Vagina (tissue), 2 donors: Measurements from ENCODE around the gene SLC44A3. TPM values are rescaled to one million over a fixed set of nuclear protein-coding genes. Genes with fewer than 3 reads are reported as not detected.

ENCODE experiments used
- DNase-seq, 2 donors: peaks; one replicate each; pipeline ENCODE4 v3.0.0-alpha.2; 2017; ENCODE audit errors: extremely low spot score in 2 of 2
- H3K27ac ChIP-seq: fragments of 200-600 bp; sonication (generic); one replicate; pipeline ENCODE4 v1.5.1; 2019
- H3K27me3 ChIP-seq: fragments of 200-600 bp; sonication (generic); one replicate; pipeline ENCODE4 v1.5.1; 2019
- H3K36me3 ChIP-seq, 2 donors: fragments of 200-600 bp; sonication (generic); one replicate each; pipeline ENCODE4 v1.5.1; 2017 to 2019
- H3K4me1 ChIP-seq: fragments of 200-600 bp; sonication (generic); one replicate; pipeline ENCODE4 v1.5.1; 2019
- H3K4me3 ChIP-seq, 2 donors: fragments of 200-600 bp; sonication (generic); 1 replicate in 1 of 2; 2 replicates in 1 of 2; pipeline ENCODE4 v1.5.1; 2016 to 2019
- H3K9me3 ChIP-seq: fragments of 200-600 bp; sonication (generic); one replicate; pipeline ENCODE4 v1.5.1; 2019
- POLR2A ChIP-seq, 2 donors: fragments of 450-650 bp; IDR thresholded peaks; one replicate each; pipeline ENCODE4 v1.6.1; 2017; ENCODE audit warnings: antibody characterized with exemption in 2 of 2, mild to moderate bottlenecking in 2 of 2, moderate library complexity in 2 of 2
- POLR2AphosphoS5 ChIP-seq, 2 donors: sonication (generic); formaldehyde crosslinking; IDR thresholded peaks; one replicate each; pipeline ENCODE4 v1.9.0; 2017; ENCODE audit warnings: antibody characterized with exemption in 2 of 2, mild to moderate bottlenecking in 2 of 2, low read depth in 1 of 2; ENCODE audit not compliant: insufficient read depth in 1 of 2
- intact Hi-C: fragments of 100-400 bp; cut with DNase I; formaldehyde crosslinking; loops from one replicate; pipeline ENCODE4 v1.15.1; 2023
- total RNA-seq: library from RNA; depleted of rRNA; stranded (reverse); fragments of >200 nt; gene quantifications from one replicate; pipeline ENCODE4 v1.2.3, GENCODE V29; 2016
- TF ChIP-seq, protein P1 (sequence below), 3 experiments: fragments of 450-650 bp in 2 of 3; fragments of 200-600 bp in 1 of 3; sonication (generic) in 1 of 3; IDR thresholded peaks; one replicate each; pipeline ENCODE4 v1.5.1; 2017 to 2019; ENCODE audit warnings: antibody characterized with exemption in 3 of 3, mild to moderate bottlenecking in 2 of 3, moderate library complexity in 2 of 3

The SLC44A3 gene
- total RNA-seq, 1 donor from 2014 or later: 6.6 TPM

DNA sequence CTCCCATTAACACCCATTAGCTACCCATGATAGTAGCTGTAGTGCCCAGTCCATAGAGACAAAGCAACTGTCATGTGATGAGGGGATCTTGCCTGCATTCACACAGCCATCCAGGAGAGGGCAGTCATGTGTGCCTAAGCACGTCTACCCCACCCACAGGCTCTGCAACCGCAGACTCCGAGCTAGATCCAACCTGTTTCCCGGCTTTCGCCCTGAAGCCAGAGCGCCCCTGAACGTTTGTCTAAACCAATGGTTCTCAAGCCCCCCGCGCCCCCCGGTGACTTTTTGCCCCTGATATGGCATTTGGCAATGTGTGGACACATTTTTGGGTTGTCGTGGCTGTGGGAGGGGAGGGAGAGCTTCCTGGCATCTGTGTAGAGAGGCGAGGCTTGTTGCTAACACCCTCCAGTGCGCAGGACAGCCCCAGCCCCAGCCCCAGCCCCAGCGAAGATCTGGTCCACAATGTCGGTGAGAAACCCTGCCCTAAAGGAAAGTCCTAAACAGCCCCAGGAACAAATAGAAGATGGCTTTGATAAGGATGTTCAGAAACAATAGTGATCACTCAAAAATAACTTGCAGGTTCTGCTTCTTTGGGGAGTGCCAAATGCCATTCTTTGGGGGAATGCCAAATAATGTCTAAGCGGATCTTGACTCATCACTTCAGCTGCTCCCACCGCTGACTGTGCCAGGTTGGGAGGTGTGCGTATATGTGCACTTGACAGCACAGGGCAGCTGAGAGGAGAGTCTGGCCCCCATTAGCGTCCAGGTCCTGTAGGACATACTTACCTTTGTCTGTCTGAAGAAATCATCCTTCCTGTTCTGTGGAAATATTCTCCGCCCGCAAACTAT, 34.5 kb downstream of the SLC44A3 start:
- peak overlapping the region; percentile 41 to 57 for H3K4me3 ChIP-seq
- H3K27me3 ChIP-seq: no peaks in the 10 kb centered on the region
- intact Hi-C loops: loop anchor here (2.0 kb wide), 1 partner anchor 188 kb away; no protein-coding TSS in a partner anchor
- H3K36me3 ChIP-seq: no peaks in the 10 kb centered on the region
- H3K9me3 ChIP-seq: no peaks in the 10 kb centered on the region
- peak overlapping the region; percentile 85 for H3K27ac ChIP-seq
- TF ChIP-seq POLR2AphosphoS5 (IDR thresholded peaks at IDR 0.05; ENCODE audit: insufficient read depth in 1 of 2, low read depth in 1 of 2) (peak; percentile 40 to 69), POLR2A (IDR thresholded peaks at IDR 0.05) (no peak)
- TF ChIP-seq, protein P1, sequence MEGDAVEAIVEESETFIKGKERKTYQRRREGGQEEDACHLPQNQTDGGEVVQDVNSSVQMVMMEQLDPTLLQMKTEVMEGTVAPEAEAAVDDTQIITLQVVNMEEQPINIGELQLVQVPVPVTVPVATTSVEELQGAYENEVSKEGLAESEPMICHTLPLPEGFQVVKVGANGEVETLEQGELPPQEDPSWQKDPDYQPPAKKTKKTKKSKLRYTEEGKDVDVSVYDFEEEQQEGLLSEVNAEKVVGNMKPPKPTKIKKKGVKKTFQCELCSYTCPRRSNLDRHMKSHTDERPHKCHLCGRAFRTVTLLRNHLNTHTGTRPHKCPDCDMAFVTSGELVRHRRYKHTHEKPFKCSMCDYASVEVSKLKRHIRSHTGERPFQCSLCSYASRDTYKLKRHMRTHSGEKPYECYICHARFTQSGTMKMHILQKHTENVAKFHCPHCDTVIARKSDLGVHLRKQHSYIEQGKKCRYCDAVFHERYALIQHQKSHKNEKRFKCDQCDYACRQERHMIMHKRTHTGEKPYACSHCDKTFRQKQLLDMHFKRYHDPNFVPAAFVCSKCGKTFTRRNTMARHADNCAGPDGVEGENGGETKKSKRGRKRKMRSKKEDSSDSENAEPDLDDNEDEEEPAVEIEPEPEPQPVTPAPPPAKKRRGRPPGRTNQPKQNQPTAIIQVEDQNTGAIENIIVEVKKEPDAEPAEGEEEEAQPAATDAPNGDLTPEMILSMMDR (IDR thresholded peaks at IDR 0.05): peak; percentile 73 to 98 (median 97)
- peak in 1 of 2 donors; percentile 96 for DNase-seq
- peaks cover 14% of the 10 kb centered on the region for H3K4me1 ChIP-seq

DNA sequence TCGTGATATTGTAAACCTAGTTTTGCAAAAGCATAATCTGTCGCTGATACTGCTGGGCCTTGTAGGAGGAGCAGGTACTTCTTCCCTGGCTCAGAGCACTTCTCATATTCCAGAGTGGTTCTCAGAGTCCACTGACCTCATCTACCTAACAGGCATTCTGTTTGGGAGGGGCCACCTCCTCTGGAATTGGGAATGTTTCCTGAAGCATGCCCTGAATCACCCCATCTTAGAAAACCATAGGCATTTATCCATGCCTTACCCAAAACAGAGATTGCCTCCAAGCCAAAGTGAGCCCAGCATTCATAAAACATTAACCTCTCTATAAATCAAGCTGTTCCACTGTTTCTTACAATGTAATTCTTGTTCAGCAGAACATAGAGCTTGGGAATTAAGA, 35.1 kb downstream of the SLC44A3 start:
- H3K4me3 ChIP-seq: no peak overlapping the region
- peaks cover 16% of the 10 kb centered on the region for H3K4me1 ChIP-seq
- no peaks in the 10 kb centered on the region for H3K9me3 ChIP-seq
- no peak for TF ChIP-seq POLR2AphosphoS5 (IDR thresholded peaks at IDR 0.05; ENCODE audit: insufficient read depth in 1 of 2, low read depth in 1 of 2)
- TF ChIP-seq POLR2A (IDR thresholded peaks at IDR 0.05): no peak
- TF ChIP-seq, protein P1 (IDR thresholded peaks at IDR 0.05): no peak
- no peaks in the 10 kb centered on the region for H3K36me3 ChIP-seq
- H3K27ac ChIP-seq: peak overlapping the region; percentile 85
- DNase-seq: no peak
- H3K27me3 ChIP-seq: no peaks in the 10 kb centered on the region
- intact Hi-C loops: loop anchor here (2.0 kb wide), 1 partner anchor 187 kb away; no protein-coding TSS in a partner anchor

DNA sequence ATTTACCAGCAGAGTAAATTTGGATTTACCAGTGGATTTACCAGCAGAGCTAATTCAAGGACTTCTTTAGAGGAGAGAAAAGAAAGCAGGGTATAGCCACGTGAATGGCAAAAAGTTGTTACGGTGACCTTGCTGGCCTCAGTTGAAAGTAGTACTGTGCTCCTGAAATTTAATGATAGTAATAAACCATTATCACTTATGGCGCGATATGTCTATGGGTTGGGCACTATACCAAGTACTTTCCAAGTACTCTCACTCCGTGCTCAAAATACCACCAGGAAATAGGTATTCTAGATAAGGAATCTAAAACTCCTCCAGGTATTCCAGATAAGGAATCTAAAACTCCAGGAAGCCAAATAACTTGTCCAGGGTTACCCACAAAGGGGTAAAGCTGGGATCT, 35.8 kb downstream of the SLC44A3 start:
- intact Hi-C loops: no loop called here
- Histone ChIP-seq H3K36me3 (no peaks in the 10 kb centered on the region), H3K9me3 (no peaks in the 10 kb centered on the region), H3K4me1 (peaks cover 23% of the 10 kb centered on the region), H3K27me3 (no peaks in the 10 kb centered on the region), H3K27ac (peak overlapping the region; percentile 85), H3K4me3 (no peak overlapping the region)
- TF ChIP-seq, protein P1 (IDR thresholded peaks at IDR 0.05): no peak
- TF ChIP-seq POLR2A (IDR thresholded peaks at IDR 0.05): no peak
- no peak for DNase-seq

DNA sequence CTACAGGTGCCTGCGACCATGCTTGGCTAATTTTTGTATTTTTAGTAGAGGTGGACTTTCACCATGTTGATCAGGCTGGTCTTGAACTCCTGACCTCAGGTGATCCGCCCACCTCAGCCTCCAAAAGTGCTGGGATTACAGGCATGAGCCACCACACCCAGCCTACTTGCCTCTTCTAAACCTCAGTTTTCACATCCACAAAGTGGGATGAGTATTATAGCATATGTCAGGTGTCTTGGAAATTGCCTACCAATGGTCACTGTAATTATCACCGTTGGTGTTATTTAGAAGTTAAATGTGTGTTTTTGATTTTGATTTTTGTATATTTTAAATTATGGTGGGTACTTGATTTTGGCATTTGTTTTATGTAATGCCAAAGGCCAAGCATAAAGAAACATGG, 36.7 kb downstream of the SLC44A3 start:
- intact Hi-C loops: no loop called here
- H3K9me3 ChIP-seq: no peaks in the 10 kb centered on the region
- TF ChIP-seq, protein P1 (IDR thresholded peaks at IDR 0.05): no peak
- TF ChIP-seq POLR2A (IDR thresholded peaks at IDR 0.05) (no peak), POLR2AphosphoS5 (IDR thresholded peaks at IDR 0.05; ENCODE audit: insufficient read depth in 1 of 2, low read depth in 1 of 2) (no peak)
- H3K4me1 ChIP-seq: peaks cover 30% of the 10 kb centered on the region
- H3K4me3 ChIP-seq: no peak overlapping the region
- no peaks in the 10 kb centered on the region for H3K27me3 ChIP-seq
- H3K27ac ChIP-seq: no peak overlapping the region
- DNase-seq: no peak
- no peaks in the 10 kb centered on the region for H3K36me3 ChIP-seq

DNA sequence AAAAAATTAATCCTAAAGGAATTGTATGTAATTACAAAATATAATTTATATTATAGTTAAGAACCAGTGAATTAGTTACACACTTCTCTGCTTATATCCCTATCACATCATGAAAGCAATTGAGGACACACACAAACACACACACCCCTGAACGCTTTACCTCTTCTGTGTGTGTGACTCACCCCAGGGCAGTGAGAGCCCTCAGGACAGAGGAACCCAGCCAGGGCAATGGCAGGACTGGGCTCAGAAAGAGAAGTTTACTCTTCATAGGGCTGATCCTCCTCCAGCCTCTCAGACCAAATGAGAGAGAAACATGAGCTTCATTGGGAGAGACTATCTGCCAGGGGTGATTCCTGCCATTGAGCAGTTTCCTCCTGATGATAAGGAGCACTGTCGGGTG, 38.1 kb downstream of the SLC44A3 start:
- Histone ChIP-seq H3K27ac (no peak overlapping the region), H3K4me1 (peaks cover 43% of the 10 kb centered on the region), H3K9me3 (no peaks in the 10 kb centered on the region), H3K4me3 (no peak overlapping the region), H3K27me3 (no peaks in the 10 kb centered on the region), H3K36me3 (no peaks in the 10 kb centered on the region)
- intact Hi-C loops: no loop called here
- DNase-seq: no peak
- TF ChIP-seq POLR2AphosphoS5 (IDR thresholded peaks at IDR 0.05; ENCODE audit: insufficient read depth in 1 of 2, low read depth in 1 of 2) (no peak), POLR2A (IDR thresholded peaks at IDR 0.05) (no peak)
- TF ChIP-seq, protein P1 (IDR thresholded peaks at IDR 0.05): no peak
